A549 treated with CORT108297 at 1 μM for 4 hours (cell line): ENCODE data around the gene LRRC75B. TPM values are rescaled to one million over a fixed set of nuclear protein-coding genes. Genes with fewer than 3 reads are reported as not detected.

Experiments used
- total RNA-seq: library from RNA; stranded (reverse); fragments of 200-300 nt; extraction: Qiagen RNA extraction; gene quantifications from 5 replicates; pipeline ENCODE4 v1.2.3, GENCODE V29; 2022

The LRRC75B gene
- total RNA-seq, result 5.3 to 10.2 TPM (median 9.3 TPM) in 5 replicates

GRCh38 chr22:24592851-24593558 is at the start of gene LRRC75B:
TSS of gene LRRC75B (minus strand) at chr22:24593073. CDS start at chr22:24593039, 34 bp downstream.

GRCh38 chr22:24602847-24603769 is 10.2 kb upstream of the LRRC75B start, which contains the start of gene GGT1:
TSS of gene GGT1 (plus strand) at chr22:24603193. CDS start at chr22:24611082, 7,889 bp downstream.

DNA sequence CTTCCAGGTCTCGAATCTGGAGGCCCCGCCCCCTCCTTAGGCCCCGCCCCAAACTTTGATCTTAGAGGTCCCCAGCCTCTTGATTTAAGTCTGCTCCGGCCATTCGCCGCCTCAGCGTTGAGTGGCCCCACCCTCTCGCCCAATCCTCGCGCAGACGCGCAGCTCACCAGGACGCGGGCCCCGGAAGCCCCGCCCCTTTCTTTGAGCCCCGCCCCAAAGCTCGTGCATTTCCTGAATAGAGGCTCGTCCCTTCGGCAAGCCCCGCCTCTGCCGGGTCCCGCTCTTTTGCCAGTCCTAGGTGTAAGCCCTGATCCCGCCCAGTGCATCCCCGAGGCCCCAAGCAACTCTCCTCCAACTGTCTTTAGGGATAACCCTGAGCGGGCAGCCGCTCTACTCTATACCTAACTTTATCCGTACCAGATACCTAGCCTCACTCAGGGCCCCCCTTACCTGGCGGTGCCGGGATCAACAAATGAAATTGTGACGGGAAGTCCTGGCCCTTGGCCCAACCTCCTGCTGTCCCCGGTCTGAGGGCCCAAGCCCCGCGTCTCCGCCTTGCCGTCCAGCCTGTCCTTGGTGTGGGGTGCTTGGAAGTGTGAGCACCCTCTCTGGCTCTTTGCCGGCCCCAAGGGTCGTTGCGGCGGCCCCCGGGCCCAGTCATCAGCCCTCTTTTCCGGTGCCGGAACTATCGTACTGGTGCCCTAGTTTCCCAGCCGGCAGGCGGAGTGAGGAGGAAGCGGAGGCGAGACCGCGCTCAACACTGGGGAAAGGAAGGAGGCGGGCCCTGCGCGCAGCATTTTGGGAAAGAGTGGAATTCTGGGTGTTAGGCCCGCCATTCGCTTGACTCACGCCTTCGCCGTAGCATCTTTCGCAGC is 37.5 kb downstream of the LRRC75B start, which contains the start of gene SNRPD3:
Gene SNRPD3 (plus strand): TSS at position 835 of the 875 bp plus-strand sequence. CDS start 1,676 bp downstream, outside the sequence.

GRCh38 chr22:24554313-24555164 is 38.3 kb downstream of the LRRC75B start, which contains the start of gene GUCD1:
TSS of gene GUCD1 (minus strand) at chr22:24555138. CDS start at chr22:24554991, 147 bp downstream.

Other genes starting within 250 kb of the LRRC75B start
- gene ADORA2A, start 165.5 kb downstream of the LRRC75B start, total RNA-seq, result 0.59 to 1.0 TPM (median 0.89 TPM) in 5 replicates
- gene UPB1, start 97.7 kb downstream of the LRRC75B start, total RNA-seq, result not detected in 5 replicates
- gene GUCD1, start 37.9 kb downstream of the LRRC75B start, total RNA-seq, result 40.7 to 48.8 TPM (median 43.3 TPM) in 5 replicates
- 141 to 267 TPM (median 149 TPM) in 5 replicates for gene SNRPD3, start 37.1 kb downstream of the LRRC75B start, total RNA-seq
- 94.5 to 117 TPM (median 110 TPM) in 5 replicates for gene GGT1, start 10.1 kb upstream of the LRRC75B start, total RNA-seq
- gene PIWIL3, start 181.6 kb upstream of the LRRC75B start, total RNA-seq, result not detected in 5 replicates
- gene SGSM1, start 213.1 kb upstream of the LRRC75B start, total RNA-seq, result 0.18 to 0.64 TPM (median 0.29 TPM) in 5 replicates